Jurkat, Clone E6-1 (cell line): ENCODE measurements around the gene FANCC.

ENCODE experiments used
- DNase-seq: peaks from one replicate; pipeline ENCODE4 v3.0.0-alpha.2; 2011; ENCODE audit warnings: low read depth, low spot score
- H3K4me3 ChIP-seq: 2 replicates; pipeline ENCODE4 v1.5.1; 2011; ENCODE audit warnings: mild to moderate bottlenecking, low read length, control low read depth, moderate library complexity

FANCC gene

GRCh38 chr9:95085036-95085770 is 232.3 kb downstream of the FANCC start:
- DNase-seq, result peak; percentile 23
- H3K4me3 ChIP-seq, result no peak overlapping the region

- H3K4me3 ChIP-seq, result no peak overlapping the region
- no peak for DNase-seq
These were observed 233.1 kb downstream of the FANCC start for GRCh38 chr9:95084254-95084934.

DNA sequence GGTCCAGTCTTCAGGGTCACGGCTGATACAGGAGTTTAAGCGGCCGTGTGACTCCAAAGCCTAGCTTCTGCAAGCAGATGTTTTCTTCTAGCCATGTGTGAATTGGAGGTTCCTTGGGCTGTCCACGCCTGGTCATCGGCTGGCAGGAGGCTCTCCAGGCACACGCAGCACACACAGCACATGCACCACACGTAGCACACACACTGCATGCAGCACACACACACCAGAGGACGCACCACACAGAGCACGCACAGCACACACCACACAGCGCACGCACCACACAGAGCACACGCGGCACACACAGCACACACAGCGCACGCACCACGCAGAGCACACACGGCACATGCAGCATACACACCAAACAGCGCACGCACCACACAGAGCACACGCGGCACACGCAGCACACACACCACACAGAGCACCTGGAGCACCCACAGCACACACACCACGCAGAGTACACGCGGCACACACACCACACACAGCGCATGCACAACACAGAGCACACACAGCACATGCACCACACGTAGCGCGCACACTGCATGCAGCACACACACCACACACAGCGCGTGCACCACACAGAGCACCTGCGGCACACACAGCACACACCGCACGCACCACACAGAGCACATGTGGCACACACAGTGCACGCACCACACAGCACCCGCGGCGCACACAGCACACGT is 234.3 kb downstream of the FANCC start:
- no peak for DNase-seq
- H3K4me3 ChIP-seq, result no peak overlapping the region

GRCh38 chr9:95082401-95083084 is 235.0 kb downstream of the FANCC start:
- DNase-seq, result no peak
- H3K4me3 ChIP-seq, result no peak overlapping the region

GRCh38 chr9:95081998-95082397 is 235.5 kb downstream of the FANCC start:
- DNase-seq, result no peak
- H3K4me3 ChIP-seq, result no peak overlapping the region

- no peak for DNase-seq
- no peak overlapping the region for H3K4me3 ChIP-seq
These were observed 236.4 kb downstream of the FANCC start for GRCh38 chr9:95080961-95081647.

- no peak for DNase-seq
- H3K4me3 ChIP-seq, result no peak overlapping the region
These were observed 238.0 kb downstream of the FANCC start for GRCh38 chr9:95079461-95079860.

- H3K4me3 ChIP-seq, result no peak overlapping the region
- DNase-seq, result no peak
These were observed 238.6 kb downstream of the FANCC start for GRCh38 chr9:95078939-95079338.

- DNase-seq, result no peak
- no peak overlapping the region for H3K4me3 ChIP-seq
These were observed 239.0 kb downstream of the FANCC start for GRCh38 chr9:95078511-95078910.

DNA sequence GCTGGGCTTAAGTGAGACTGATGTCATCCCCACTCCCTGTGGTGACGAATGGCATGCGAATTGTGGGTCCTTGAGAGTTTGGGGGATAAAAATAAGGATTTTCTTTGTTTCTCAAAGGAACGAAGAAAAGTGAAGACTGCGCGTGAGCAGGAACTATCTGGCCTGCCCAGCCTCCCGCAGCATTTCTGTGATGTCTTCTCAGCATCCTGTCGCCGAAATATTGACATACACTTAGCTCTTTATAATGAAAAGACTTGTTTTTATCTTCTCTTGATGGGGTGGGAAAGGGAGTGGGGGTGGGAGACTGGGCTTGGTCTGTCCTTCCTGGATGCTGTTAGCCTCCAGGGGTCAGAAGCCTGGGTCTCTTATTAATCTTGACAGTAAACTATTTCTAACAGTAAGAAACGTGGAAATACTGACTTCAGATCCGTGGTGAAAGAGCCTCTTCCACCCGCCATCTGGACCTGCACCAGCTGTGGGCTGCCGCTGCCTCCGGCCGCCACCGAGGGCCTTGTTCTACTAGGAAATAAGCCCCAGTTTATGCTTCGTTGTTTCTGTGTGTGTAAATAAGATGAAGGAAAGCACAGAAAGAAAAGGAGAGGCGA is 239.6 kb downstream of the FANCC start:
- DNase-seq, result no peak
- no peak overlapping the region for H3K4me3 ChIP-seq

- DNase-seq, result no peak
- no peak overlapping the region for H3K4me3 ChIP-seq
These were observed 240.3 kb downstream of the FANCC start for GRCh38 chr9:95077053-95077765.

GRCh38 chr9:95076696-95077052 is 240.8 kb downstream of the FANCC start:
- no peak for DNase-seq
- no peak overlapping the region for H3K4me3 ChIP-seq

DNA sequence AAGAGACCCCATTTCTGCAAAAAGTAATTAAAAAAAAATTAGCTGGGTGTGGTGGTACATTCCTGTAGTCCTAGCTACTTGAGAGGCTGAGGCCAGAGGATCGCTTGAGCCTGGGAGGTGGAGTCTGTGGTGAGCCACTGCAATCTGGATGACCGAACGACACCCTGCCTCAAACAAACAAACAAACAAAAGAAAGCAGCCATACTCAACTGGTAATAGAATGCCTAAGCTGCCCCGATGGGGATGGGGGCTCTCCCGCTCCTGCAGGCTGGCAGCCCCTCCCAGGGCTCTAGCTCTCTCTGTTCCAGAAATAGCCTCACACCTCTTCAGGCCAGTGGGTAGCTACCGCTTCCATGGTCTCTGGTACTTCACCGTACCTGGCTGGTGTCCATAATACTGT is 241.8 kb downstream of the FANCC start:
- no peak for DNase-seq

DNA sequence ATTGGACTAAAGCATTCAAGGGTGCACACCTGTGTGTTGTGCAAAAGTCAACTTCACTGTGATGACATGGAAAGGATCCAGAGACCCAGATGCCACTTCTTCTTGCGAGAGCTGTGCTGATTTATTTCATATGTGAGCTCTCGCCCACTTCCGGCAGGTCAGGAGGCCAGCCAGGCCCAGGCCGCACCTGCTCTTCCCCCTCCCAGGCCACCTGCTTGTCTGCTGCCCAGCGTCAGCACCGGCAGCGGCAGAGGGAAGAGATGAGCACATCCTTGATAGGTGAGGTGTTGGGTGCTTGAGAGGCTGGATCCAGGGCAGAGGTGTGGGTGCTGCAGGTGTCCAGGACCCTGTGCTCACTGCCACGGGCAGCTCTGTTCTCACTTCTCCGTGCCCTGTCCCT is 242.9 kb downstream of the FANCC start:
- no peak for DNase-seq
- no peak overlapping the region for H3K4me3 ChIP-seq

More for the DNA sequence above, 241.8 kb downstream of the FANCC start:
- no peak overlapping the region for H3K4me3 ChIP-seq

DNA sequence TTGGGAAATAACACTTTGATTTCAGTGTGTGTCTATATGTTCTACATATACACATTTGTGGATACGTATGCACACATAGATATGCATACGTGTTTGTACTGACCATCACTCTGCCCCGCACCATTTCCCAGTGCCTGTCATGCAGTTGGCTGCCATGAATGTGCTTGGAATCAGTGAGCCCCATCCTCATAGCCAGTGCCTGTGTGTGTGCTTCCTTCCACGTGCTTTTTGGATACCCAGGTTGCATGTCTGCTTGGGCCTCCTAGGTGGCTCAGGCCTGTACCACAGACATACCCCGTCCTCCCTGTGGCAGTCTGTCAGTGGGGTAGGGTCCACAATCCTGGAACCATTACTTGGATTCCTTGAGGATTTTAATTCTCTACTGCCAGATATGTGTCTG is 243.6 kb downstream of the FANCC start:
- no peak for DNase-seq

GRCh38 chr9:95073042-95073607 is 244.4 kb downstream of the FANCC start:
- DNase-seq, result no peak
- H3K4me3 ChIP-seq, result no peak overlapping the region

More for the DNA sequence above, 243.6 kb downstream of the FANCC start:
- no peak overlapping the region for H3K4me3 ChIP-seq

DNA sequence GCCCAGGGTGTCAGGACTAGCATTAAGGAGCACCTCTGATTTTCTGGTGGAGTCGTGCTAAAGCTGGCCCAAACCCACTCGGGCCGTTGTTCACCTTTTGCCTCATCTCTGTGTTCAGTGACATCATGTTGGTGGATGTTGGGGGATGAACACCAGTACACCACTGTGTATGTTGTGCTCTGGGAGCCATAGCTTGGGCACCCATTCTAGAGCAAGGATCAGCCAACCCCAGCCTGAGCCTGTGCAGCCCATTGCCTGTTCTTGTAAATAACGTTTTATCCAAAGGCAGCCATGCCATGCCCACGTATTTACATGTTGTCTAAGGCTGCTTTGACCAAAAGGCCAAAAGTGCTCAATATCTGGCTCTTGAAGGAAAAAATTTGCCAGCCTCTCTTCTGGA is 245.6 kb downstream of the FANCC start:
- H3K4me3 ChIP-seq, result no peak overlapping the region
- no peak for DNase-seq

- H3K4me3 ChIP-seq, result no peak overlapping the region
- no peak for DNase-seq
These were observed 246.1 kb downstream of the FANCC start for GRCh38 chr9:95071450-95071849.
